HepG2 (cell line): ENCODE data around the gene BOD1. TPM values are rescaled to one million over a fixed set of nuclear protein-coding genes. Genes with fewer than 3 reads are reported as not detected.

Experiments
- ARID2 ChIP-seq: sonication (generic); formaldehyde crosslinking; IDR thresholded peaks from 2 replicates; pipeline ENCODE4 v1.8.1; 2022; ENCODE audit warnings: mild to moderate bottlenecking, missing genetic modification reagents, borderline replicate concordance
- BRCA1 ChIP-seq: sonication (generic); formaldehyde crosslinking; IDR thresholded peaks from 2 replicates; pipeline ENCODE4 v1.4.0; 2020; ENCODE audit warnings: missing genetic modification reagents
- CENPX ChIP-seq: sonication (generic); formaldehyde crosslinking; IDR thresholded peaks from 2 replicates; pipeline ENCODE4 v1.9.0; 2021; ENCODE audit warnings: mild to moderate bottlenecking, missing genetic modification reagents, moderate library complexity
- IRF9 ChIP-seq: sonication (generic); formaldehyde crosslinking; IDR thresholded peaks from 2 replicates; pipeline ENCODE4 v1.8.0; 2022; ENCODE audit warnings: missing genetic modification reagents, mild to moderate bottlenecking, borderline replicate concordance
- ISL2 ChIP-seq: sonication (generic); formaldehyde crosslinking; IDR thresholded peaks from 2 replicates; pipeline ENCODE4 v1.5.0; 2020; ENCODE audit warnings: missing genetic modification reagents
- JDP2 ChIP-seq: sonication (generic); formaldehyde crosslinking; IDR thresholded peaks from 2 replicates; pipeline ENCODE4 v1.8.1; 2022; ENCODE audit warnings: missing genetic modification reagents, borderline replicate concordance
- KAT2B ChIP-seq: fragments of 150-350 bp; IDR thresholded peaks from 2 replicates; pipeline ENCODE4 v1.6.1; 2014; ENCODE audit warnings: low read depth, low read length, borderline replicate concordance
- KLF9 ChIP-seq: IDR thresholded peaks from 2 replicates; pipeline ENCODE4 v1.6.1; 2016; ENCODE audit warnings: low read depth
- MAFG ChIP-seq: sonication (generic); formaldehyde crosslinking; IDR thresholded peaks from 2 replicates; pipeline ENCODE4 v1.5.1; 2020; ENCODE audit warnings: mild to moderate bottlenecking, missing genetic modification reagents
- NFKB2 ChIP-seq: sonication (generic); formaldehyde crosslinking; IDR thresholded peaks from 2 replicates; pipeline ENCODE4 v1.4.0; 2020; ENCODE audit warnings: missing genetic modification reagents, borderline replicate concordance
- PHF8 ChIP-seq: sonication (generic); formaldehyde crosslinking; IDR thresholded peaks from 2 replicates; pipeline ENCODE4 v1.5.0; 2020; ENCODE audit warnings: missing genetic modification reagents
- RBFOX2 ChIP-seq: fragments of 200-400 bp; formaldehyde crosslinking; IDR thresholded peaks from 2 replicates; pipeline ENCODE4 v1.6.1; 2017; ENCODE audit warnings: low read depth, mild to moderate bottlenecking, low read length
- REST ChIP-seq, 2 experiments: IDR thresholded peaks; 2 replicates each; pipeline ENCODE4 v1.6.1; 2011 to 2012; ENCODE audit warnings: low read length in 2 of 2, borderline replicate concordance in 1 of 2, low read depth in 1 of 2, mild to moderate bottlenecking in 1 of 2, moderate library complexity in 1 of 2
- SOX5 ChIP-seq: IDR thresholded peaks from 2 replicates; pipeline ENCODE4 v1.6.1; 2016; ENCODE audit warnings: borderline replicate concordance
- XRCC5 ChIP-seq: fragments of 200-400 bp; formaldehyde crosslinking; optimal IDR thresholded peaks from 2 replicates; pipeline ENCODE3; 2017; ENCODE audit warnings: mild to moderate bottlenecking, low read length
- YEATS2 ChIP-seq: sonication (generic); formaldehyde crosslinking; IDR thresholded peaks from 2 replicates; pipeline ENCODE4 v1.4.0; 2020; ENCODE audit warnings: missing genetic modification reagents, borderline replicate concordance
- ZFP62 ChIP-seq: sonication (generic); formaldehyde crosslinking; IDR thresholded peaks from 2 replicates; pipeline ENCODE4 v1.4.0; 2020; ENCODE audit warnings: missing genetic modification reagents
- ZNF121 ChIP-seq: sonication (generic); formaldehyde crosslinking; IDR thresholded peaks from 2 replicates; pipeline ENCODE4 v1.5.0; 2020; ENCODE audit warnings: mild to moderate bottlenecking, missing genetic modification reagents
- ZNF263 ChIP-seq: sonication (generic); formaldehyde crosslinking; IDR thresholded peaks from 2 replicates; pipeline ENCODE4 v1.4.0; 2020; ENCODE audit warnings: missing genetic modification reagents
- ZNF547 ChIP-seq: sonication (generic); formaldehyde crosslinking; IDR thresholded peaks from 2 replicates; pipeline ENCODE4 v1.5.1; 2020; ENCODE audit warnings: mild to moderate bottlenecking, missing genetic modification reagents
- ZNF619 ChIP-seq: sonication (generic); formaldehyde crosslinking; IDR thresholded peaks from 2 replicates; pipeline ENCODE4 v1.4.0; 2020; ENCODE audit warnings: mild to moderate bottlenecking, missing genetic modification reagents
- ZNF839 ChIP-seq: sonication (generic); formaldehyde crosslinking; IDR thresholded peaks from 2 replicates; pipeline ENCODE4 v1.4.0; 2020; ENCODE audit warnings: missing genetic modification reagents, mild to moderate bottlenecking, borderline replicate concordance
- ZZZ3 ChIP-seq: sonication (generic); formaldehyde crosslinking; IDR thresholded peaks from 2 replicates; pipeline ENCODE4 v1.4.0; 2020; ENCODE audit warnings: missing genetic modification reagents, mild to moderate bottlenecking, borderline replicate concordance
- polyA plus RNA-seq, 8 experiments: library from polyadenylated mRNA; depleted of rRNA in 3 of 8; stranded (reverse) in 7 of 8; unstranded in 1 of 8; fragments of >200 nt; fragmentation: Illumina TruSeq in 4 of 8; extraction: Trizol in 4 of 8; gene quantifications; 2 replicates each; pipeline versions ENCODE4 v1.2.1 to v1.2.3, GENCODE V29; 2011 to 2016; ENCODE audit warnings: low read depth in 4 of 8, missing spikeins in 1 of 8, mixed read lengths in 1 of 8; ENCODE audit not compliant: insufficient read depth in 1 of 8
- total RNA-seq, 5 experiments: library from RNA; depleted of rRNA; stranded (reverse); fragments of >200 nt; fragmentation: Illumina TruSeq; extraction: Trizol; gene quantifications; 2 replicates each; pipeline ENCODE4 v1.2.3, GENCODE V29; 2016; ENCODE audit warnings: low read depth in 1 of 5
- TF ChIP-seq, protein P1 (sequence below): IDR thresholded peaks from 2 replicates; pipeline ENCODE4 v1.6.1; 2016; ENCODE audit warnings: missing compliant biosample characterization, missing genetic modification reagents, borderline replicate concordance

Gene BOD1
- total and polyA plus RNA-seq, 2 of the 13 experiments (the other 11 are each of a cell fraction or from before 2014, with no cell fraction given): 81.5 to 103 TPM

DNA sequence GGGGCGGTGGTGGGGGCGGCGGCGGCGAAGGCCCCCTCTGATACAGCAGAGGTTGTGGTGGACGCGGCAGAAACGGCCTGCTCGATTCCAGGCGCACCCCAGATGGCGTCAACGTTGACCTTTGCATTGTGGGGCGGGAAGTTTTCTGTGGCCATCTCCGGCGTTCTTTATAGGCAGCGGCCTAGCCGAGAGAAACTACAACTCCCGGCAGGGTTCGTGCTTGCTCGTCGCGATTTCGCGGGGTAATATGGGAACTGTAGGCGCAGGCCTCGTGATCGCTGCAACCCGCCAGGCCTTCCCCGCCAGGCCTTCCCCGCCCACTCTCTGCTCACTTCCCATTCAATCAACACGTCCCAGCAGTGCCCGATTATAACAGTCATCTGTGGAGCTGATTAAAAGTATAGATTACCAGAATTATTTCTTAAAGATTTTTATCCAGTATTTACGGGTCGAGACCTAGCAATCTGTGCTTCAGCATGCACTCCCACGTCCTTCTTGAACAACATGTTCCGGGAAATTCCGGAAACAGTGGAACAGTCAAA, at the start of gene BOD1 (continued):
- no peak for TF ChIP-seq ZNF619 (CRISPR knock-in tag)
- no peak for TF ChIP-seq ZNF547 (CRISPR knock-in tag)
- peak; percentile 51; the same call in 1 of the 2 replicates for TF ChIP-seq IRF9 (CRISPR knock-in tag)
- no peak for TF ChIP-seq MAFG (CRISPR knock-in tag)
- 0 out of 2 replicates have a peak, but pooled peaks have one; percentile 34 for TF ChIP-seq ISL2 (CRISPR knock-in tag)
- no peak for TF ChIP-seq ARID2
- TF ChIP-seq ZNF839 (CRISPR knock-in tag): no peak
- TF ChIP-seq NFKB2: no peak
- TF ChIP-seq BRCA1: 0 out of 2 replicates have a peak, but pooled peaks have one; percentile 46
- TF ChIP-seq KLF9 (CRISPR knock-in tag): no peak
- peak; percentile 77 for TF ChIP-seq YEATS2 (CRISPR knock-in tag)
- no peak; the same call in none of the 2 replicates for TF ChIP-seq RBFOX2
- no peak for TF ChIP-seq REST (IDR thresholded peaks at IDR 0.05; ENCODE audit: borderline replicate concordance in 1 of 2, low read depth in 1 of 2, low read length in 2 of 2)
- TF ChIP-seq PHF8 (CRISPR knock-in tag): peak; percentile 87
- TF ChIP-seq ZNF263 (CRISPR knock-in tag): no peak
- TF ChIP-seq CENPX: no peak
- no peak for TF ChIP-seq ZNF121 (CRISPR knock-in tag)
- TF ChIP-seq JDP2: no peak
- TF ChIP-seq ZZZ3 (CRISPR knock-in tag): peak; percentile 73; the same call in 1 of the 2 replicates
- TF ChIP-seq XRCC5: no peak
- TF ChIP-seq SOX5 (CRISPR knock-in tag): peak; percentile 26; the same call in 1 of the 2 replicates
- peak; percentile 99 for TF ChIP-seq ZFP62
- TF ChIP-seq, protein P1, sequence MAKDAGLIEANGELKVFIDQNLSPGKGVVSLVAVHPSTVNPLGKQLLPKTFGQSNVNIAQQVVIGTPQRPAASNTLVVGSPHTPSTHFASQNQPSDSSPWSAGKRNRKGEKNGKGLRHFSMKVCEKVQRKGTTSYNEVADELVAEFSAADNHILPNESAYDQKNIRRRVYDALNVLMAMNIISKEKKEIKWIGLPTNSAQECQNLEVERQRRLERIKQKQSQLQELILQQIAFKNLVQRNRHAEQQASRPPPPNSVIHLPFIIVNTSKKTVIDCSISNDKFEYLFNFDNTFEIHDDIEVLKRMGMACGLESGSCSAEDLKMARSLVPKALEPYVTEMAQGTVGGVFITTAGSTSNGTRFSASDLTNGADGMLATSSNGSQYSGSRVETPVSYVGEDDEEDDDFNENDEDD (CRISPR knock-in tag): peak; percentile 67; the same call in 1 of the 2 replicates
- TF ChIP-seq KAT2B: no peak
